ENCODE results near the gene OR11H7.
"Not testable (repeated sequence)": the region's sequence is repeated elsewhere in the genome, so short reads cannot be mapped to it uniquely, and the experiment has no call there.

The OR11H7 gene

GRCh38 chr14:20228681-20229080, at the start of gene OR11H7:
TSS of gene OR11H7 (plus strand) at chr14:20228981.
- no peak for DNase-seq (ENCODE audit: low read depth in 2 of 3, low spot score in 1 of 3)

- DNase-seq (ENCODE audit: low read depth in 2 of 3, low spot score in 1 of 3) = no peak
Observed at GRCh38 chr14:20179218-20179617, 49.6 kb upstream of the OR11H7 start.

GRCh38 chr14:20179880-20180279, 48.9 kb upstream of the OR11H7 start:
- no peak for DNase-seq (ENCODE audit: low read depth in 2 of 3, low spot score in 1 of 3)

GRCh38 chr14:20180486-20180885, 48.3 kb upstream of the OR11H7 start:
- no peak for DNase-seq (ENCODE audit: low read depth in 2 of 3, low spot score in 1 of 3)

- DNase-seq (ENCODE audit: low read depth in 2 of 3, low spot score in 1 of 3) = no peak
Observed at GRCh38 chr14:20184181-20184580, 44.6 kb upstream of the OR11H7 start.

- no peak for DNase-seq (ENCODE audit: low read depth in 2 of 3, low spot score in 1 of 3)
Observed at GRCh38 chr14:20190596-20190995, 38.2 kb upstream of the OR11H7 start, which contains the start of gene OR11G2. TSS of gene OR11G2 (plus strand) at chr14:20190896. CDS start at chr14:20197438, 6,542 bp downstream.

GRCh38 chr14:20191396-20191795, 37.4 kb upstream of the OR11H7 start:
- no peak for DNase-seq (ENCODE audit: low read depth in 2 of 3, low spot score in 1 of 3)

GRCh38 chr14:20194101-20194500, 34.7 kb upstream of the OR11H7 start:
- DNase-seq (ENCODE audit: low read depth in 2 of 3, low spot score in 1 of 3) = no peak

GRCh38 chr14:20195170-20195569, 33.6 kb upstream of the OR11H7 start:
- DNase-seq (ENCODE audit: low read depth in 2 of 3, low spot score in 1 of 3) = not testable (repeated sequence)

GRCh38 chr14:20195911-20196310, 32.9 kb upstream of the OR11H7 start:
- no peak for DNase-seq (ENCODE audit: low read depth in 2 of 3, low spot score in 1 of 3)

GRCh38 chr14:20197459-20197858, 31.3 kb upstream of the OR11H7 start:
- DNase-seq (ENCODE audit: low read depth in 2 of 3, low spot score in 1 of 3) = no peak

- no peak for DNase-seq (ENCODE audit: low read depth in 2 of 3, low spot score in 1 of 3)
Observed at GRCh38 chr14:20198991-20199390, 29.8 kb upstream of the OR11H7 start.

GRCh38 chr14:20204721-20205120, 24.1 kb upstream of the OR11H7 start:
- DNase-seq (ENCODE audit: low read depth in 2 of 3, low spot score in 1 of 3) = no peak

GRCh38 chr14:20209595-20209994, 19.2 kb upstream of the OR11H7 start:
- no peak for DNase-seq (ENCODE audit: low read depth in 2 of 3, low spot score in 1 of 3)

GRCh38 chr14:20212406-20212805, 16.4 kb upstream of the OR11H7 start:
- DNase-seq (ENCODE audit: low read depth in 2 of 3, low spot score in 1 of 3) = not testable (repeated sequence)

GRCh38 chr14:20215196-20215595, 13.6 kb upstream of the OR11H7 start:
- no peak for DNase-seq (ENCODE audit: low read depth in 2 of 3, low spot score in 1 of 3)

- no peak for DNase-seq (ENCODE audit: low read depth in 2 of 3, low spot score in 1 of 3)
Observed at GRCh38 chr14:20219033-20219432, 9.7 kb upstream of the OR11H7 start.

- no peak for DNase-seq (ENCODE audit: low read depth in 2 of 3, low spot score in 1 of 3)
Observed at GRCh38 chr14:20223410-20223809, 5.4 kb upstream of the OR11H7 start, which contains the start of gene OR11H6. TSS of gene OR11H6 (plus strand) at chr14:20223710. CDS start at chr14:20223710, 0 bp downstream.

- not testable (repeated sequence) for DNase-seq (ENCODE audit: low read depth in 2 of 3, low spot score in 1 of 3)
Observed at GRCh38 chr14:20235415-20235814, 6.6 kb downstream of the OR11H7 start.

- DNase-seq (ENCODE audit: low read depth in 2 of 3, low spot score in 1 of 3) = no peak
Observed at GRCh38 chr14:20247646-20248246, 19.0 kb downstream of the OR11H7 start.

GRCh38 chr14:20262642-20263128, 33.9 kb downstream of the OR11H7 start:
- no peak for DNase-seq (ENCODE audit: low read depth in 2 of 3, low spot score in 1 of 3)

GRCh38 chr14:20264361-20264760, 35.6 kb downstream of the OR11H7 start:
- not testable (repeated sequence) for DNase-seq (ENCODE audit: low read depth in 2 of 3, low spot score in 1 of 3)

GRCh38 chr14:20274062-20274461, 45.3 kb downstream of the OR11H7 start:
- no peak for DNase-seq (ENCODE audit: low read depth in 2 of 3, low spot score in 1 of 3)
